ENCODE results near the gene GRIP2.

GRIP2 gene

GRCh38 chr3:14539742-14540491 is at the start of gene GRIP2:
GRIP2 (minus strand) TSS chr3:14540342; CDS start chr3:14540308, 34 bp downstream.
- no peak for DNase-seq

- no peak for DNase-seq
Measured at GRCh38 chr3:14588425-14589112, 48.4 kb upstream of the GRIP2 start.

GRCh38 chr3:14587740-14588360 is 47.7 kb upstream of the GRIP2 start:
- no peak for DNase-seq

- no peak for DNase-seq
Measured at GRCh38 chr3:14586611-14587010, 46.5 kb upstream of the GRIP2 start.

GRCh38 chr3:14583548-14584091 is 43.5 kb upstream of the GRIP2 start:
- DNase-seq, result no peak

GRCh38 chr3:14582045-14582410 is 41.9 kb upstream of the GRIP2 start:
- DNase-seq, result peak; percentile 16

- DNase-seq, result no peak
Measured at GRCh38 chr3:14581334-14582044, 41.3 kb upstream of the GRIP2 start.

- no peak for DNase-seq
Measured at GRCh38 chr3:14577897-14578296, 37.8 kb upstream of the GRIP2 start.

- no peak for DNase-seq
Measured at GRCh38 chr3:14576163-14576562, 36.0 kb upstream of the GRIP2 start.

GRCh38 chr3:14574183-14574582 is 34.0 kb upstream of the GRIP2 start:
- no peak for DNase-seq

- DNase-seq, result no peak
Measured at GRCh38 chr3:14573706-14574105, 33.6 kb upstream of the GRIP2 start.

- no peak for DNase-seq
Measured at GRCh38 chr3:14570864-14571263, 30.7 kb upstream of the GRIP2 start.

- DNase-seq, result no peak
Measured at GRCh38 chr3:14570089-14570488, 29.9 kb upstream of the GRIP2 start.

- DNase-seq, result no peak
Measured at GRCh38 chr3:14569474-14570000, 29.4 kb upstream of the GRIP2 start.

- no peak for DNase-seq
Measured at GRCh38 chr3:14568269-14568668, 28.1 kb upstream of the GRIP2 start.

- no peak for DNase-seq
Measured at GRCh38 chr3:14566812-14567211, 26.7 kb upstream of the GRIP2 start.

GRCh38 chr3:14565868-14566588 is 25.9 kb upstream of the GRIP2 start:
- no peak for DNase-seq

- DNase-seq, result no peak
Measured at GRCh38 chr3:14564741-14565140, 24.6 kb upstream of the GRIP2 start.

- no peak for DNase-seq
Measured at GRCh38 chr3:14563946-14564539, 23.9 kb upstream of the GRIP2 start.

GRCh38 chr3:14562121-14562890 is 22.2 kb upstream of the GRIP2 start:
- DNase-seq, result no peak

Measured in DMS79 (cell line).